Cardiac atrium fibroblast (primary cell): ENCODE measurements around the gene MCHR2. TPM values are rescaled to one million over a fixed set of nuclear protein-coding genes. Genes with fewer than 3 reads are reported as not detected.

Source experiments
- total RNA-seq: library from RNA; depleted of rRNA; stranded (reverse); fragments of >200 nt; gene quantifications from 2 replicates; pipeline ENCODE4 v1.2.3, GENCODE V29; 2015

The MCHR2 gene
- not detected in 2 replicates for total RNA-seq

GRCh38 chr6:99993533-99994251 lies at the start of gene MCHR2:
Gene MCHR2 (minus strand): TSS chr6:99994223. CDS start chr6:99956147, 38,076 bp downstream.

